Stimulated activated CD4-positive, alpha-beta T cell treated with anti-CD3 and anti-CD28 coated beads, Interleukin-4, amount 100 ng/mL, for 24 hours (primary cell): Measurements from ENCODE around the gene PXMP4.

Source experiments
- DNase-seq: peaks from one replicate; pipeline ENCODE4 v3.0.0-alpha.2; 2020

Gene PXMP4

GRCh38 chr20:33667676-33668465, 52.2 kb downstream of the PXMP4 start:
- peak; percentile 79 for DNase-seq

DNA sequence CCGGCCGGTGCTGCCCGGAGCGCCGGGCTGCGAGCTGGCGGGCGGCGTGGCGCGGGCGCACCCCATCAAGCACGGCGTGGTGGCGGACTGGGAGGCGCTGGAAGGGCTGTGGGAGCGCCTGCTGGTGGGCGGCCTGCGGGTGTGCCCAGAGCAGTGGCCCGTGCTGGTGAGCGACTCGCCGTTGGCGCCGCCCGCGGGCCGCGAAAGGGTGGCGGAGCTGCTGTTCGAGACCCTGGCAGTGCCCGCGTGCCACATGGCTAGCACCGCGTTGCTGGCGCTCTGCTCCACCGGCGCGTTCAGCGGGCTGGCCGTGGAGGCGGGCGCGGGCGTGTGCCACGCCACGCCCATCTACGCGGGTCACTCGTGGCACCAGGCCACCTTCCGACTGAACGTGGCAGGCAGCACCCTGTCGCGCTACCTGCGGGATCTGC, 52.9 kb downstream of the PXMP4 start:
- peak; percentile 41 for DNase-seq

- peak; percentile 85 for DNase-seq
Measured at GRCh38 chr20:33666293-33667244, 53.5 kb downstream of the PXMP4 start, which contains the start of gene ACTL10. Gene ACTL10, plus strand, starts transcription at chr20:33666943. Its CDS starts 555 bp downstream, at chr20:33667498.

GRCh38 chr20:33664762-33665144, 55.4 kb downstream of the PXMP4 start:
- DNase-seq: no peak

DNA sequence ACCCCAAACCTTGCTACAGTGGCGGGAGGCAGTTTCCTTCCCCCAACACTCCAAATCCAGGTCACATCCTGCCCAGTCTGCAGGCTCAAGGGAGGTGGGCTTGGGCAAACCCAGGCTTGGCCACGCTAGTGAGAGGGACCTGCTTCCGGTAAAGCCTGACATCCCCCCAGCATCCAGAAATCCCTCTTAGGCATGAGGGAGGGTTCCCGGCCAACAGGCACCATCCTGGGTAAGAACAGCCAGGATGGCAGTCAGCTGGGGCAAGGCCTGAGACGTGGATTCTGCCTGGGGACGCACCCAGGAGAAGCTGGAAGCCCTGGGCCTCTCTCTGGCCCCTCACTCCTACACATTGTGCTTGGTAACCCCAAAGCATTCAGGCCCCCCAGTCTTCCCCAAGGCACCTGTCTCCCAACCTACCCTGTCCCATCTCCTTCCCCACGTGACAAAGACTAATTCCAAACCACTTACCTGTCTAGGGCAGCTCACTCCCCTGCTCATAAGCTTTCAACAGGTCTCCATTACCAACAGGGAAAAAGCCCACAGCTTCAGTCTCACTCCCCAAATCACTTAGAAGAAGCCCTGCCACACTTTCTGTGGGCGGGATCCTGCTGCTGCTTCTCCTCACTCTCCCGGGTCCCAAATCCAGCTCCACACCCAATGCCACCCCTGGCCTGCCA, 55.9 kb downstream of the PXMP4 start:
- DNase-seq: no peak

GRCh38 chr20:33663161-33664084, 56.7 kb downstream of the PXMP4 start:
- peak; percentile 84 for DNase-seq

DNA sequence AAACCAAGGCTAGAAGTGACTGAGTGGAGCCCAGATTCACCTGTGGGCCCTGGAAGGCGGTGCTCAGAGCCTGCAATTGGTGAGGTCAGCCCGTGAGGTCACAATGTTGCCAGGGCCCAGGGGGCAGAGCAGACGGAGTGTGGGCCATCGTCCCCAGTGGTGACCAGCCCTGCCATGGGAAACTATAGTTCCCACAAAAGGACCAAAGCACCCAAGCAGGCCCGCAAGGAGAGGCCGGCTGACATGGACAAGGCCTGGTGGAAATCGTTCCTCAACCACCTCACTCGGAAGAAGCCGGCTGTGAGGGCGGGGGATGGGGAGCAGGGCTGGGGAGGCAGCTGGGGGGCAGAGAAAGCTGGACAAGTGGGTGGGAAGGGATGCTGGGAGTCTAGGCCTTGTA, 57.9 kb downstream of the PXMP4 start, which contains the start of gene C20orf144:
Gene C20orf144, plus strand, starts transcription at position 156 of the 400 bp plus-strand sequence. Its CDS starts 19 bp downstream, at position 175.
- no peak for DNase-seq

GRCh38 chr20:33660685-33661058, 59.4 kb downstream of the PXMP4 start:
- DNase-seq: no peak

- no peak for DNase-seq
Measured at GRCh38 chr20:33660035-33660684, 60.0 kb downstream of the PXMP4 start.

GRCh38 chr20:33659341-33660034, 60.6 kb downstream of the PXMP4 start:
- DNase-seq: no peak

DNA sequence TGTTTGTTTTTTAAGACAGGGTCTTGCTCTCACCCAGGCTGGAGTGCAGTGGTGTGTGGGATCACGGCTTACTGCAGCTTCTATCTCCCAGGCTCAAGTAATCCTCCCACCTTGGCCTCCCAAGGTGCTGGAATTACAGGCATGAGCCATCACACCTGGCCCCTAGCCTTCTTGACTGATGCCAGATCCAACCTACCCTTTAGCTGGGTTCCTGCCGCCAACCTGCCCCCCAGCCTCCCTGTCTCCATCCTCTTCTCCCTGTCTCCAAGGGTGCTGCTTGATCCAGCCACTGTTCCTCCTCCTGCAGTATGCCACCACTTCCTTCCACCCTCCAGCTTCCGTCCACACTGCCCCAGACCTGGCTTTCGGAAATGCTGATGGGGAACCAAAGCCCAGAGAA, 61.2 kb downstream of the PXMP4 start:
- no peak for DNase-seq

DNA sequence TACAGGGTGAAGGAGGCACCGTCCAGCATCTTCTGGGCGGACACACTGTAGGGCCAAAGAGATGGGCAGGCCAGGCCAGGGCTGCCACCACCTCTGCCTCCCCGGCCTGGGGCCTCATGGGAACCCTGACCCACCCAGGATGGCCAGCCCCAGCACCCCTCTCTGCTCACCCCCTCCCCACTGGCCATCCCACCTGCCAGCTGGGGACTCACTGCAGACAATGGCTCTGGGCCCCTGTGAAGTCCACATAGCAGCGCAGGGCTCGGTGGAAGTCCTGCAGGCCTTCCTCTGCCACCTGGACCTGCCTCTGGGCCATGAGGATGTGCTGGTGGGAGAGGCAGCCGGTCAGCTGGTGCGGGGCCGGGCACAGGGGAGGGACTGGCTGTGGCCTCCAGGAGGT, 61.6 kb downstream of the PXMP4 start:
- no peak for DNase-seq

DNA sequence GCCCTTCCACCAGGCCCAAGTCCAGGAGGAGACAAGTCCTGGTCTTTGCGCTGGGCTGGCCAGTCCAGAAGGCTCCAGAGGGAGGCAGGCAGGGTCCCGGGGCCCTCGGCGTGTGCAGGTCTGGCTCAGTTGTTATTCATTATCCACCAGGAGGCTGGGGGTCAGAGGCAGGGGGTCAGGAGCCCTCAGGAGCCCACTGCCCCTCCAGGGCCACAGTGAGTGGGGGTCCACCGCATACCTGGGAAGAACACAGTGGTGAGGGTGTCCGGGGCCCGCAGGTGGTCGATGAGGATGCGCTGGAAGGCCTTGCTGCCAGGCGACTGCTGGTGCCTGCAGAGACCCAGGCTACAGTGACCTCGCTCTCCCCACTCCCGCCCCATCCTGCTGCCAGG, 62.4 kb downstream of the PXMP4 start:
- DNase-seq: no peak

DNA sequence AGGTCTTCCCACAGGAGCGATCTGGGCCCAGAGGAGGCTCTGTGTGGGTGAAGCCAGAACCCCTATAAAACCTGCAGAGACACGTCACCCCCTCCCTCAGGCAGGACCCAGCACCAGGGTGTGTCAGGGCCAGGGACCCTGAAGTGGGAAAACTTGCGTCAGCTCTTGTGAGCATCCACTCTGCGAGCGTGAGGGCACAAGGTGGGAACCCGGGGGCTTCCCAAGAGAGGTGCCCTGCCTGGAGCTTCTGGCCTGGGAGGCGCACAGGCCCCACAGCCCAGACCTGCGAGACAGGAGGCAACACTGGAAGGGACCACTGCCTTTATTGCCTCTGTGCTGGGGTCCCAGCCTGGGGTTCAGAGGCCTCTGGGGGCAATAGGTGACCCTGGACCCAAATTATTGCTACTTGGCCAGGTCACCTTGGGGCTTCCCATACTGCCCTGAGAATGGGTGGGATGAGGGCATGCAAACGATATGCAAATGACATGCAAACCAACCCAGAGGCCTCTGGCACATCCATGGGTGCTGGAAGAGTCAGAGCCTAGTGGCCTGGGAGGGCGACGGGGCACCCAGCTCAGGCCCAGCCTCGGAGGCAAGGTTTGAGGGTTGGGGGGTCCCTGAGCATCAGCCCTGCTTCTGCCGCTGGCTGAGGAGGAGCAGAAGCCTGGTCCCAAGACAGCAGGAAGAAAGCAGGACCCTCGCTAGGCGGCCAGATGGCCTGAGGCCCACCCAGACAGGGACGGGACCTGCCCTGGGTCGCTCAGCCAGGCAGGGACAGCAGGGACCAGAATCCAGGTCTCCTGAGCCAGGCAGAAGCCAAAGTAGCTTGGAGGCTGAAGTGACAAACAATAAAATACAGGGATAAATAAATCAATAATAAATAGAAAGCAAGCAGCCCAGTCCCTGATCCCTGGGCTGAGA, 63.1 kb downstream of the PXMP4 start:
- no peak for DNase-seq

DNA sequence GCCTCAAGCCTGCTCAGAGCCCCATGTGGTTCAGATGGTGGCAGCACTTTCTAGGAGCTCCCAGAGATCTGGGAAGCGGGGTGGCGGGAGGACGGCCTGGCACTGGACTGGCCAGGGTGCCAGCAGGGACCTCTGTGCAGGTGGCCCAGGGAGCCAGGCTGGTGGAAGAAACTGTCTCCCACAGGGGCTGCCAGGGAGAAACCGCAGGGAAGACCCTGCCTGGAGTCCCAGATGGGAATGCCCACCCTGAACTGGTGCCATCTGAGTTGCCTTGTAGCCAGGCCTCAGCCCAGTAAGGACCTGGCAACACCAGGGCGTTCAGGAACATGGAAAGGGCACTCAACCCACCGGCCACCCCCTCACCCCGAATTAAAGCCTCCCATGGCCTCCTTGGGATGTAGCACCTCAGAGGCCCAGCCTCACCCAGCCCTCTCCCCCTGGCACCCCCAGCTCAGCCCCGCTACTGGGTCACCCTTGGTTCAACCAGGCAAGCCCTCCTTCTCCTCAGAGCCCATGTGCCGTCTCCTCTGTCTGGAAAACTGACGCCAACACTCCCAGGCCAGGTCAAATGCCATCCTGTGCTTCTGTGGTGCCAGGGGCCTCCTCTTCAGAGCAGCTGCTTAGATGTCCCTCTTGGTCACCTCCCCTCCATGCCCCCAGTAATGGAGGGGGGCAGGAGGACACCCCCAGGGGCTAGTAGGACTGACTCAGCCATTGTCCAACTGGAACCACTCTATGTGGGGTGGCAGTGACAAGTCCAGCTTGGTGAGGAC, 63.9 kb downstream of the PXMP4 start:
- no peak for DNase-seq

DNA sequence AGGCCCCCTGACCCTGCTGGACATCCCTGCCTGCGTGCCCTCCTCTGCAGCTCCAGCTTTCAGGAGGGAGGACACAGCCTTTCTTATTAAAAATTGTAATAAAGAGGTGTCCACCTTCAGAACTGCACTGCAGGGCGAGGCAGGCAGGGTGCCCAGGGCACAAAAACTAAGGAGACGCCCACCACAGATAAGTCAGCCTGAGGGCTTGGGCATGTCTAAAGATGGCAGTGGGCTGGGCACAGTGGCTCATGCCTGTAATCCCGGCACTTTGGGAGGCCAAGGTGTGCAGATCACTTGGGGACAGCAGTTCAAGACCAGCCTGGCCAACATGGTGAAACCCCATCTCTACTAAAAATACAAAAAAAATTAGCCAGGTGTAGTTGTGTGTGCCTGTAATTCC, 64.9 kb downstream of the PXMP4 start:
- DNase-seq: no peak

DNA sequence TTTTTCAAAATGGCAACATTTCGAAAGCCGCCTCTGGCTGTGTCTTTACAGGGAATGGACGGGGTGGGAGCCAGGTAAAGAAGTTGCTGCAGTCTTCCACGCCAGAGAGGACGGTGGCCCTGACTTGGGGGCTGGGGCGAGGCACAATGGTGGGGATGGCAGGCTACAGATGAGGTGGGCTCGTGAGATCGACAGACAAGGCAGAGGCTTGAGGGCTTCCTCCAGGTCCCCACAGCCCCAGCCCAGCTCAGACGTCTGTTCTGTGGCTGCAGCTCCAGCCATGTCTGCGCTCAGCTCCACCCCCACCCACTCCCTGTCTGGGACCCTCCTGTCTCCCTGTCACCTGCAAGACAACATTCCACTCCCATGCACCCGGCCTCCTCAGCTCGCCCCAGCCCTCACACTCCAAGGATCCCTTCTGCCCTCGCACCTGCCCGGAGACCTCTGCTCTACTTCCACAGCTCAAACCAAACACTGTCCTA, 65.4 kb downstream of the PXMP4 start:
- DNase-seq: no peak

- DNase-seq: no peak
Measured at GRCh38 chr20:33653900-33654596, 66.1 kb downstream of the PXMP4 start.
